Measurements from ENCODE around the gene CDC45. TPM values are rescaled to one million over a fixed set of nuclear protein-coding genes. Genes with fewer than 3 reads are reported as not detected.

CDC45 gene
- total and polyA plus RNA-seq, 2 of the 13 experiments (the other 11 are each of a cell fraction or from before 2014, with no cell fraction given), result 14.4 to 36.3 TPM

GRCh38 chr22:19548964-19549363 lies 69.2 kb downstream of the CDC45 start (continued):
- no peak for TF ChIP-seq SRY (CRISPR knock-in tag; IDR thresholded peaks at IDR 0.05)
- no peak for TF ChIP-seq JDP2 (CRISPR knock-in tag; IDR thresholded peaks at IDR 0.05; ENCODE audit: borderline replicate concordance)
- TF ChIP-seq ZNF468 (CRISPR knock-in tag; IDR thresholded peaks at IDR 0.05), result no peak

- DNase-seq (ENCODE audit: low spot score), result no peak
- no peak for ATAC-seq
- CTCF ChIA-PET (ENCODE audit: low intra/inter-chr PET ratio, low total read pairs), result no interaction called here
- Histone ChIP-seq H3K79me2 (ENCODE audit: insufficient read depth, low read length) (no peaks in the 10 kb centered on the region), H3K9ac (ENCODE audit: insufficient read depth, low read depth, low read length) (no peak overlapping the region), H2AFZ (ENCODE audit: low read length) (no peak overlapping the region), H3K9me3 (ENCODE audit: low read length) (no peaks in the 10 kb centered on the region), H4K20me1 (ENCODE audit: insufficient read depth, low read length) (no peaks in the 10 kb centered on the region), H3K36me3 (replicated peaks in 1 of 2; ENCODE audit: control insufficient read depth in 1 of 2, insufficient read depth in 2 of 2, low read length in 2 of 2) (no peaks in the 10 kb centered on the region), H3K27ac (ENCODE audit: extremely low read length, insufficient read depth, low read length) (no peak overlapping the region), H3K4me1 (ENCODE audit: insufficient read depth, low read length) (peaks cover 15% of the 10 kb centered on the region), H3K27me3 (ENCODE audit: control insufficient read depth in 1 of 2, insufficient read depth in 2 of 2, low read length in 2 of 2) (peaks cover 1 to 11% of the 10 kb centered on the region in 2 experiments; a peak in 2 of 5 replicates), H3K4me3 (replicated peaks in 1 of 3; ENCODE audit: insufficient read depth in 1 of 3, low read depth in 2 of 3, low read length in 3 of 3) (no peak overlapping the region), H3K4me2 (ENCODE audit: low read depth, low read length) (no peak overlapping the region)
- WGBS (ENCODE audit: low lambda C conversion rate), result 39% methylated on average over 5 of the region's 7 CpGs
- no peak for FAIRE-seq
- in situ Hi-C loops (cut with HindIII; ENCODE audit: extremely low pct_ligation_motif_present, low pct_unique_long_range_greater_than_20kb) (loop anchor here (10.0 kb wide), 1 partner anchor 65 kb away; no protein-coding TSS in a partner anchor), intact Hi-C loops (cut with micrococcal nuclease; ENCODE audit: unreplicated experiment) (no loop called here)
- no TSS peak for BruUV-seq (replicated peaks)
- POLR2A ChIA-PET, result no interaction called here
- no peak for TF ChIP-seq ZIK1 (CRISPR knock-in tag; IDR thresholded peaks at IDR 0.05; ENCODE audit: borderline replicate concordance, low read depth)
- no peak for TF ChIP-seq ZNF562 (CRISPR knock-in tag; IDR thresholded peaks at IDR 0.05; ENCODE audit: borderline replicate concordance)
- TF ChIP-seq UBTF (CRISPR knock-in tag; IDR thresholded peaks at IDR 0.05), result no peak
- no peak for TF ChIP-seq FIP1L1 (IDR thresholded peaks at IDR 0.05; ENCODE audit: borderline replicate concordance, insufficient read depth, low read depth, low read length)
- TF ChIP-seq ADNP (CRISPR knock-in tag; IDR thresholded peaks at IDR 0.05), result no peak
- no peak for TF ChIP-seq TFDP2 (CRISPR knock-in tag; IDR thresholded peaks at IDR 0.05)
- no peak for TF ChIP-seq PTBP1 (IDR thresholded peaks at IDR 0.05; ENCODE audit: low read depth, low read length, poor library complexity, severe bottlenecking)
- no peak for TF ChIP-seq FUBP1 (CRISPR knock-in tag; IDR thresholded peaks at IDR 0.05; ENCODE audit: borderline replicate concordance)
- no peak for TF ChIP-seq TARDBP (CRISPR knock-in tag; IDR thresholded peaks at IDR 0.05)
- TF ChIP-seq ZNF280D (CRISPR knock-in tag; IDR thresholded peaks at IDR 0.05), result no peak
- no peak for TF ChIP-seq SYNCRIP (IDR thresholded peaks at IDR 0.05; ENCODE audit: insufficient read depth, low read depth, low read length)
- no peak for TF ChIP-seq ZMYM4 (CRISPR knock-in tag; IDR thresholded peaks at IDR 0.05)
These were observed 69.7 kb downstream of the CDC45 start for GRCh38 chr22:19549428-19549827.

Measured in HepG2 (cell line).